GM23338 (cell line): ENCODE data around the gene EIF4E3. TPM values are rescaled to one million over a fixed set of nuclear protein-coding genes. Genes with fewer than 3 reads are reported as not detected.

Experiments
- ATAC-seq: fragments of 200-7000 bp; cut with Tn5 transposase; 3 replicates; pipeline ENCODE4 v1.9.1; 2020
- DNase-seq: peaks from one replicate; pipeline ENCODE4 v3.0.0-alpha.2; 2015; ENCODE audit warnings: low spot score
- H2AFZ ChIP-seq: fragments of 200-600 bp; sonication (generic); 2 replicates; pipeline ENCODE4 v1.8.0; 2016; ENCODE audit warnings: antibody characterized with exemption, mild to moderate bottlenecking, moderate library complexity
- H3F3A ChIP-seq: fragments of 200-600 bp; sonication (generic); replicated peaks from 2 replicates; pipeline ENCODE4 v1.8.0; 2017; ENCODE audit warnings: antibody characterized with exemption, mixed run types, low read depth
- H3K27ac ChIP-seq: fragments of 200-600 bp; sonication (generic); 2 replicates; pipeline ENCODE4 v1.6.1; 2016; ENCODE audit warnings: low read depth
- H3K27me3 ChIP-seq: fragments of 200-600 bp; sonication (generic); 2 replicates; pipeline ENCODE4 v1.8.0; 2016; ENCODE audit warnings: mild to moderate bottlenecking, mixed run types, moderate library complexity; ENCODE audit not compliant: insufficient read depth
- H3K36me3 ChIP-seq: fragments of 200-600 bp; sonication (generic); 2 replicates; pipeline ENCODE4 v1.8.0; 2016; ENCODE audit warnings: mild to moderate bottlenecking; ENCODE audit not compliant: insufficient read depth
- H3K4me1 ChIP-seq: fragments of 200-600 bp; sonication (generic); 2 replicates; pipeline ENCODE4 v1.8.0; 2016; ENCODE audit warnings: mild to moderate bottlenecking, moderate library complexity; ENCODE audit not compliant: insufficient read depth
- H3K4me2 ChIP-seq: fragments of 200-600 bp; sonication (generic); 2 replicates; pipeline ENCODE4 v1.7.1; 2017; ENCODE audit warnings: mixed run types
- H3K4me3 ChIP-seq: fragments of 200-600 bp; sonication (generic); 2 replicates; pipeline ENCODE4 v1.6.1; 2016; ENCODE audit warnings: mixed run types
- H3K79me2 ChIP-seq: fragments of 200-600 bp; sonication (generic); replicated peaks from 2 replicates; pipeline ENCODE4 v1.8.0; 2017; ENCODE audit warnings: mild to moderate bottlenecking; ENCODE audit not compliant: insufficient read depth
- H3K9me2 ChIP-seq: fragments of 200-600 bp; sonication (generic); 2 replicates; pipeline ENCODE4 v1.8.0; 2017; ENCODE audit not compliant: insufficient read depth
- H4K20me1 ChIP-seq: fragments of 200-600 bp; sonication (generic); replicated peaks from 2 replicates; pipeline ENCODE4 v1.8.0; 2017; ENCODE audit warnings: mild to moderate bottlenecking; ENCODE audit not compliant: insufficient read depth
- H3K27ac Mint-ChIP-seq: 2 replicates; pipeline ENCODE4 v1.8.0; 2020; ENCODE audit warnings: inconsistent platforms, mild to moderate bottlenecking, moderate library complexity, mixed read lengths
- H3K27me3 Mint-ChIP-seq: 3 replicates; pipeline ENCODE4 v1.8.0; 2022; ENCODE audit warnings: low read depth, mild to moderate bottlenecking, moderate library complexity, mixed read lengths, inconsistent platforms; ENCODE audit not compliant: insufficient read depth, poor library complexity
- H3K36me3 Mint-ChIP-seq: 3 replicates; pipeline ENCODE4 v1.8.0; 2021; ENCODE audit warnings: low read depth, mild to moderate bottlenecking, inconsistent platforms, moderate library complexity, mixed read lengths
- H3K4me1 Mint-ChIP-seq: 3 replicates; pipeline ENCODE4 v1.8.0; 2020; ENCODE audit warnings: mild to moderate bottlenecking, inconsistent platforms, mixed read lengths
- H3K4me3 Mint-ChIP-seq: 3 replicates; pipeline ENCODE4 v1.8.0; 2021; ENCODE audit warnings: moderate library complexity, mild to moderate bottlenecking, inconsistent platforms, mixed read lengths
- H3K9me3 Mint-ChIP-seq: 3 replicates; pipeline ENCODE4 v1.8.0; 2020; ENCODE audit warnings: moderate library complexity, mild to moderate bottlenecking, inconsistent platforms, mixed read lengths
- REST ChIP-seq: IDR thresholded peaks from one replicate; pipeline ENCODE4 v1.6.1; 2018; ENCODE audit warnings: antibody characterized with exemption; ENCODE audit not compliant: unreplicated experiment
- polyA plus RNA-seq: library from polyadenylated mRNA; unstranded; fragments of >200 nt; fragmentation: Nextera tagmentation; extraction: Ambion mirVana; gene quantifications from 2 replicates; pipeline ENCODE4 v1.2.1, GENCODE V29; 2016
- total RNA-seq: library from RNA; depleted of rRNA; stranded (reverse); fragments of >200 nt; shearing (Covaris generic); gene quantifications from 2 replicates; pipeline ENCODE4 v1.2.3, GENCODE V29; 2014
- TF ChIP-seq, protein P1 (sequence below): fragments of 250-450 bp; sonication (Bioruptor Pico); IDR thresholded peaks from 2 replicates; pipeline ENCODE4 v1.5.0; 2020; ENCODE audit warnings: mild to moderate bottlenecking, moderate library complexity

The EIF4E3 gene
- total and polyA plus RNA-seq, 2 experiments from 2014 or later: 6.0 to 9.7 TPM

DNA sequence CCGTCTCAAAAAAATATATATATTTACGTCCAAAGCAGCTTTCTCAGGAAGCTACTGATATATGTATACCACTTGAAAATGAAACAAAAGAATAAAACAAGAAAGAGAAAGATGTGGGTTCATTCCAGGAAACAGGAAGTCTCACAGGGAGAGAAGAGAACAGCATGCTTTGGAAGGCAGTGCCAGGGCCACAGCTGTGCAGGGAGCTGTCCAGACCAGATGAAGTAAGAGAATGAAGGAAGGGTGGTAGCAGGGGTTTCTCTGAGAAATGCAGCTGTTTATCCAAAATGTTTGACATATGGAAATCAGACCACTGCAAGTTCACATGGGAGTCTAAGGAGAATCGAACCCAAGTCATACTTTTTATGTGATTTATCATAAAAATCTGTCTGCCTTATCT is 19.5 kb upstream of the EIF4E3 start:
- DNase-seq (no peak), ATAC-seq (no peak)
- no peaks in the 10 kb centered on the region for H3F3A ChIP-seq
- H3K27ac Mint-ChIP-seq: no peak overlapping the region
- no peak overlapping the region for H3K27ac ChIP-seq
- H2AFZ ChIP-seq: no peak overlapping the region
- H3K36me3 ChIP-seq: no peaks in the 10 kb centered on the region; the same call in 1 of the 2 replicates
- H3K4me2 ChIP-seq: no peak overlapping the region
- no peaks in the 10 kb centered on the region for H4K20me1 ChIP-seq
- H3K9me2 ChIP-seq: no peaks in the 10 kb centered on the region
- H3K4me1 Mint-ChIP-seq: no peaks in the 10 kb centered on the region
- H3K27me3 ChIP-seq: no peaks in the 10 kb centered on the region
- peak; percentile 36 for TF ChIP-seq REST
- TF ChIP-seq, protein P1, sequence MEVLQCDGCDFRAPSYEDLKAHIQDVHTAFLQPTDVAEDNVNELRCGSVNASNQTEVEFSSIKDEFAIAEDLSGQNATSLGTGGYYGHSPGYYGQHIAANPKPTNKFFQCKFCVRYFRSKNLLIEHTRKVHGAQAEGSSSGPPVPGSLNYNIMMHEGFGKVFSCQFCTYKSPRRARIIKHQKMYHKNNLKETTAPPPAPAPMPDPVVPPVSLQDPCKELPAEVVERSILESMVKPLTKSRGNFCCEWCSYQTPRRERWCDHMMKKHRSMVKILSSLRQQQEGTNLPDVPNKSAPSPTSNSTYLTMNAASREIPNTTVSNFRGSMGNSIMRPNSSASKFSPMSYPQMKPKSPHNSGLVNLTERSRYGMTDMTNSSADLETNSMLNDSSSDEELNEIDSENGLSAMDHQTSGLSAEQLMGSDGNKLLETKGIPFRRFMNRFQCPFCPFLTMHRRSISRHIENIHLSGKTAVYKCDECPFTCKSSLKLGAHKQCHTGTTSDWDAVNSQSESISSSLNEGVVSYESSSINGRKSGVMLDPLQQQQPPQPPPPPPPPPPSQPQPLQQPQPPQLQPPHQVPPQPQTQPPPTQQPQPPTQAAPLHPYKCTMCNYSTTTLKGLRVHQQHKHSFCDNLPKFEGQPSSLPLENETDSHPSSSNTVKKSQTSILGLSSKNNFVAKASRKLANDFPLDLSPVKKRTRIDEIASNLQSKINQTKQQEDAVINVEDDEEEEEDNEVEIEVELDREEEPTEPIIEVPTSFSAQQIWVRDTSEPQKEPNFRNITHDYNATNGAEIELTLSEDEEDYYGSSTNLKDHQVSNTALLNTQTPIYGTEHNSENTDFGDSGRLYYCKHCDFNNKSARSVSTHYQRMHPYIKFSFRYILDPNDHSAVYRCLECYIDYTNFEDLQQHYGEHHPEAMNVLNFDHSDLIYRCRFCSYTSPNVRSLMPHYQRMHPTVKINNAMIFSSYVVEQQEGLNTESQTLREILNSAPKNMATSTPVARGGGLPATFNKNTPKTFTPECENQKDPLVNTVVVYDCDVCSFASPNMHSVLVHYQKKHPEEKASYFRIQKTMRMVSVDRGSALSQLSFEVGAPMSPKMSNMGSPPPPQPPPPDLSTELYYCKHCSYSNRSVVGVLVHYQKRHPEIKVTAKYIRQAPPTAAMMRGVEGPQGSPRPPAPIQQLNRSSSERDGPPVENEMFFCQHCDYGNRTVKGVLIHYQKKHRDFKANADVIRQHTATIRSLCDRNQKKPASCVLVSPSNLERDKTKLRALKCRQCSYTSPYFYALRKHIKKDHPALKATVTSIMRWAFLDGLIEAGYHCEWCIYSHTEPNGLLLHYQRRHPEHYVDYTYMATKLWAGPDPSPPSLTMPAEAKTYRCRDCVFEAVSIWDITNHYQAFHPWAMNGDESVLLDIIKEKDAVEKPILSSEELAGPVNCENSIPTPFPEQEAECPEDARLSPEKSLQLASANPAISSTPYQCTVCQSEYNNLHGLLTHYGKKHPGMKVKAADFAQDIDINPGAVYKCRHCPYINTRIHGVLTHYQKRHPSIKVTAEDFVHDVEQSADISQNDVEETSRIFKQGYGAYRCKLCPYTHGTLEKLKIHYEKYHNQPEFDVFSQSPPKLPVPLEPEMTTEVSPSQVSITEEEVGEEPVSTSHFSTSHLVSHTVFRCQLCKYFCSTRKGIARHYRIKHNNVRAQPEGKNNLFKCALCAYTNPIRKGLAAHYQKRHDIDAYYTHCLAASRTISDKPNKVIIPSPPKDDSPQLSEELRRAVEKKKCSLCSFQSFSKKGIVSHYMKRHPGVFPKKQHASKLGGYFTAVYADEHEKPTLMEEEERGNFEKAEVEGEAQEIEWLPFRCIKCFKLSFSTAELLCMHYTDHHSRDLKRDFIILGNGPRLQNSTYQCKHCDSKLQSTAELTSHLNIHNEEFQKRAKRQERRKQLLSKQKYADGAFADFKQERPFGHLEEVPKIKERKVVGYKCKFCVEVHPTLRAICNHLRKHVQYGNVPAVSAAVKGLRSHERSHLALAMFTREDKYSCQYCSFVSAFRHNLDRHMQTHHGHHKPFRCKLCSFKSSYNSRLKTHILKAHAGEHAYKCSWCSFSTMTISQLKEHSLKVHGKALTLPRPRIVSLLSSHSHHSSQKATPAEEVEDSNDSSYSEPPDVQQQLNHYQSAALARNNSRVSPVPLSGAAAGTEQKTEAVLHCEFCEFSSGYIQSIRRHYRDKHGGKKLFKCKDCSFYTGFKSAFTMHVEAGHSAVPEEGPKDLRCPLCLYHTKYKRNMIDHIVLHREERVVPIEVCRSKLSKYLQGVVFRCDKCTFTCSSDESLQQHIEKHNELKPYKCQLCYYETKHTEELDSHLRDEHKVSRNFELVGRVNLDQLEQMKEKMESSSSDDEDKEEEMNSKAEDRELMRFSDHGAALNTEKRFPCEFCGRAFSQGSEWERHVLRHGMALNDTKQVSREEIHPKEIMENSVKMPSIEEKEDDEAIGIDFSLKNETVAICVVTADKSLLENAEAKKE (CRISPR knock-in tag): no peak
- H3K4me3 Mint-ChIP-seq: no peak overlapping the region
- no peaks in the 10 kb centered on the region for H3K4me1 ChIP-seq
- H3K79me2 ChIP-seq: no peaks in the 10 kb centered on the region
- no peak overlapping the region for H3K4me3 ChIP-seq
- H3K36me3 Mint-ChIP-seq: peaks cover 15% of the 10 kb centered on the region; the same call in 2 of the 3 replicates
- peaks cover 29% of the 10 kb centered on the region for H3K9me3 Mint-ChIP-seq
- H3K27me3 Mint-ChIP-seq: no peaks in the 10 kb centered on the region
